HG02938 (cell line): ENCODE data around the gene ADGRG3.
A peak's percentile ranks its signal among the peaks of the same experiment; 100 is the strongest.

Source experiments
- ATAC-seq: cut with Tn5 transposase; IDR thresholded peaks from one replicate; pipeline ENCODE4 v1.9.1; 2021; ENCODE audit warnings: mild to moderate bottlenecking, moderate library complexity; ENCODE audit not compliant: unreplicated experiment

Gene ADGRG3

GRCh38 chr16:57679767-57680482, 11.8 kb downstream of the ADGRG3 start:
- ATAC-seq = no peak

GRCh38 chr16:57680842-57681375, 12.8 kb downstream of the ADGRG3 start:
- no peak for ATAC-seq

- no peak for ATAC-seq
Measured at GRCh38 chr16:57681950-57682728, 14.0 kb downstream of the ADGRG3 start.

DNA sequence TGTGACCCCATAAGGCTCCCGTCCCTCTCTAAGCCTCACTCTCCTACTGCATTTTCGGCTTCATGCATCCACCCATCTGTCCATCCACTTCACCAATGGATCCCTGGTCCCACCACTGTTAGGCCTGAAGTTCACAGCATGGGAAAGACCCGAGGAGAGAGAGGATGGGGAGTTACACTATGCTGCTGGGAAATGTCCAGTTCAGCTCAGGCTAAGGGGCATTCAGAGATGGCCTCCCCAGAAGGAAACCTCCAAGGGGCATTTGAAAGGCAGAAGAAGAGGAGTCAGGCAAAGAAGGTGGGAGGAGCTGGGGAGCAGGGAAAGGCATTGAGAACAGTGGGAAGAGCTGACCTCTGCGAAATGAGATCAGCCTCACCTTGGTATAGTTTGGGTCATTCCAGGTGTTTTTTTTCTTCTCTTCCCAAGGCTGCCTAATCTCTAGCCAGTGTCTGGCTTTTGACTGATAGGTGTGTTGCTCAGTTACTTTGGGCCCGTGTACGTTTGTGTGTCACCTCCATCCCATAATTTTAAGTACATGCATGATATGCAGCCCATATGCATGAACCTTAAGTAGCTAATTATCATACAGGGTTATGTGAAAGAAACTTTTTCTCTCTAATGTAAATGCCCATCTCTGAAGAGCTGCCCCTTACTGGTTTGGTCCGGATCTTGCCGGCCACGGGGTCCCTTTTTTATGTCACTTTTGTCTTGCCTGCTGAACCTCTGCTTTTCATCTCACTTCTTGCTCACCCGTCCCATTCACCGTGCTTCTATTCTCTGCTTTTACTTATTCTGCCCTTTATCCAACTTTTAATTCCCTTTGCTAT, 14.9 kb downstream of the ADGRG3 start:
- ATAC-seq = no peak

GRCh38 chr16:57683636-57684545, 15.8 kb downstream of the ADGRG3 start:
- ATAC-seq = no peak

DNA sequence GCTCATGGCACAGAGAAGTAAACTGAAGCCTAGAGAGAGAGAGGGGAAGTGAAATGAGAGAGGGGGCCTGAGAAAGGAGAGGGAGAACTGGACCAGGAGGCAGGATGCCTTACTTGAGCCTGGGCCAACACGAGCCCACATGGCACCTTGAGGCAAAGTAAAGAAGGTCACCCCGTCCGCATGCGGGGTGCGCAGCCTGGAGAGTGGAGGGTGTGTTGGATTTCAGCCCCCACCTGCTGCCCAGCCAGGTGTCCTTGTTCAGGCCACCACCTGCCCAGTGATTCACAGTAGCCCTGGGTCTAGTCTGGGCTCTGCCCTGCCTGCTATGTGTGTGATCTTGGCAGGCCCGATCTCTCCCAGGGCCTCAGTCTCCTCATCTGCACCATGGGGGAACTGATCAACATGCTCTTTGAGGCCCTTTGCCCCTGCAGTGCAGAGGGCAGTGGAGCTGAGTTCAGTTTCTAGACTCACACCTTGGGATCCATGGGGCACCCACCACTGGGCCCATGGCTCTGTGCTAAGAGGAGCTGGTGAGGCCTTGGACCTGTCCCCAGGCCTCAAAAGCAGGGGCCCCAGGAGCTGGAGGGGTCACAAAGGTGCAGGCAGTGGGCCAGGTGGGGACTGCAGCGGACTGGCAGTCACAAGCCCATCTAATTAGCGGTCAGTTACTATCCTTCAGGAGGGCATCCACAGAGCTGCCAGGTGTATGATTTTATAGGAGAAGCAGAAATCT, 16.7 kb downstream of the ADGRG3 start:
- no peak for ATAC-seq

GRCh38 chr16:57685633-57686032, 17.5 kb downstream of the ADGRG3 start:
- ATAC-seq = no peak

DNA sequence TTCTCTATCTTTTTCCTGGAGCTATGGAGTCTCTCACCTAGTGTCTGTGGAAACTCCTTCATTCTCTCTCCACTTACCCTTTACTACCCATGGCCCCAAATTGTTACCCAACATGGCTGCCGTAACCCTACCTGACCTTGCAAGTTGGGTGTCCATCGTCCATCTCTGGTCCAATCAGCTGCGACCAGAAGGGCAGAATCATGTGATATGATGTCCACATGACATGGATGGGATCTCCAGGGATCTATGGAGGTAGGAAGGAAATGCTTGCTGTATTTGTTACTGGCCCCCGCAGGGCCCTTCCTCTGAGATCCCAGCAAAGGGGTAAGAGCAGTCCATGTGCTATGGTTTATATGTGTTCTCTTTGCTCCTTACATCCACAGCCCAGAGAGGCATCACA, 18.5 kb downstream of the ADGRG3 start:
- ATAC-seq = no peak

GRCh38 chr16:57687363-57687929, 19.3 kb downstream of the ADGRG3 start:
- ATAC-seq = no peak

DNA sequence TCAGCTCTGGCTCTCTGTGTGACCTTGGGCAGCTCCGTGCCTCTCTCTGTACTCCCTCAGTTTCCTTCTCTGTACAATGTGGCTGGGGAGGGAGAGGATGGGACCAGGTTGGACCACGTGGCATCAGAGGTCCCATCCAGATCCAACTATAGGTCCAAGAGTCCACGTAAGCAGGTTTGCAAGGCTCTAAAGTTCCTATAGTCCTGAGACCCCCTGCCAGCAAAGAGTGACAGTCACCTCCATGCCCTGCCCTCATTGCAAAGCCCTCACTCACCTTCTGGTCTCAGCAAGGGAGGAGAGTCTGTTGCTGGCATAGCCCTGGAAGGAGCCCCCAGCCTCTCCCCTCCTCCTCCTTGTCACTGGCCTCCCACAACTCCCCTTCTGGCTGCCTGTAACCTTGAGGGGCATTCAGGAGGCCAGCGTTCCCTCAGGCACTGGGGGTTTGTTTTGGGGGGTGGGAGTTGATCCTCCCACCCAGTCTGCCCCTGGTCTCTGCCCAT, 20.4 kb downstream of the ADGRG3 start:
- ATAC-seq = no peak

GRCh38 chr16:57688987-57689761, 21.1 kb downstream of the ADGRG3 start:
- ATAC-seq = peak; percentile 10

GRCh38 chr16:57689762-57690558, 21.9 kb downstream of the ADGRG3 start:
- ATAC-seq = peak; percentile 56

- ATAC-seq = no peak
Measured at GRCh38 chr16:57690782-57691471, 22.8 kb downstream of the ADGRG3 start.

GRCh38 chr16:57692636-57693035, 24.5 kb downstream of the ADGRG3 start:
- ATAC-seq = no peak

DNA sequence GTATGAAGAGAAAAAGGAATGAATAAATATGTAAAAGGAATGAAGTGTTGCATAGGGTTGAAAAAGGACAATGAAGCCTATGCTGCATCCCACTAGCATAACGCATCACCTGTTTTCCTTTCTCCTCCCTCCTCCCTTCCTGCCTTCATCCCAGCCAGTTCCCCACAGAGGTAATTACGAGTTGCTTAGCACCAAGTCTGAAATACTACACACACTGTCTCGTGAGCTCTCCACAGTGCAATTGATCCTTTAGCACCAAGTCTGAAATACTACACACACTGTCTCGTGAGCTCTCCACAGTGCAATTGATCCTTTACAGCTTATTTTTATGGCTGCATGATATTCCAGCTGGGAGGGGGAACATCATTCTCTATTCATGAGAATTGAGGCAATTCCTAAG, 25.4 kb downstream of the ADGRG3 start:
- ATAC-seq = no peak

DNA sequence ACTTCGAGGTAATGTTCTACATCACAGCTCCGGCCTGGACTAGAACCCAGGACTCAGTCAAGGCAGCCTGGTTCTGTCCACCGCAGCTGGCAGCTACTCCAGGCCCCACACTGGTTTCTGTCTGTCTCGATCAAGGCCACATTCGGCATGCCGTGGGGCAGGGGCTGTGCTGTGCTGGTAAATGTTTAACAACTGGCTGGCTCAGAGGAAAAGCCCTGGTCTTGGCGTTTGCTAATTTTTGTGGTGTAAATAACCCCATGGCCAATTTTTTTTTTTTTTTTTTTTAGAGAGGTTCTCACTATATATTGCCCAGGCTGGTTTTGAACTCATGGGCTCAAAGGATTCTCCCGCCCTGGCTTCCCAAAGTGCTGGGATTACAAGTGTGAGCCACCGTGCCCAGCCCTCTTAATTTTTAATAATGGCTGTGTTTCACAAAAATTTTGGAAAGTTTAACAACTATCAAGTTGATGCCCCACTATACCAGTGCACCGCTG, 26.2 kb downstream of the ADGRG3 start:
- no peak for ATAC-seq
